ENCODE measurements around the gene LARGE1. TPM values are rescaled to one million over a fixed set of nuclear protein-coding genes. Genes with fewer than 3 reads are reported as not detected.

The LARGE1 gene
- total and polyA plus RNA-seq, 11 donors: 31.2 to 211 (median 129) TPM

- 36 to 50% (median 44%) methylated on average over 1 of the region's 1 CpG for WGBS, 4 donors
- intact Hi-C loops (cut with DNase I): no loop called here
- TF ChIP-seq, protein P1, sequence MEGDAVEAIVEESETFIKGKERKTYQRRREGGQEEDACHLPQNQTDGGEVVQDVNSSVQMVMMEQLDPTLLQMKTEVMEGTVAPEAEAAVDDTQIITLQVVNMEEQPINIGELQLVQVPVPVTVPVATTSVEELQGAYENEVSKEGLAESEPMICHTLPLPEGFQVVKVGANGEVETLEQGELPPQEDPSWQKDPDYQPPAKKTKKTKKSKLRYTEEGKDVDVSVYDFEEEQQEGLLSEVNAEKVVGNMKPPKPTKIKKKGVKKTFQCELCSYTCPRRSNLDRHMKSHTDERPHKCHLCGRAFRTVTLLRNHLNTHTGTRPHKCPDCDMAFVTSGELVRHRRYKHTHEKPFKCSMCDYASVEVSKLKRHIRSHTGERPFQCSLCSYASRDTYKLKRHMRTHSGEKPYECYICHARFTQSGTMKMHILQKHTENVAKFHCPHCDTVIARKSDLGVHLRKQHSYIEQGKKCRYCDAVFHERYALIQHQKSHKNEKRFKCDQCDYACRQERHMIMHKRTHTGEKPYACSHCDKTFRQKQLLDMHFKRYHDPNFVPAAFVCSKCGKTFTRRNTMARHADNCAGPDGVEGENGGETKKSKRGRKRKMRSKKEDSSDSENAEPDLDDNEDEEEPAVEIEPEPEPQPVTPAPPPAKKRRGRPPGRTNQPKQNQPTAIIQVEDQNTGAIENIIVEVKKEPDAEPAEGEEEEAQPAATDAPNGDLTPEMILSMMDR (IDR thresholded peaks at IDR 0.05): no peak
- no peak for TF ChIP-seq POLR2A (IDR thresholded peaks at IDR 0.05)
- peaks cover 0 to 22% (median 6%) of the 10 kb centered on the region in 12 donors for H3K4me1 ChIP-seq
- H3K27me3 ChIP-seq: no peaks in the 10 kb centered on the region
- DNase-seq (no peak), ATAC-seq (peak; percentile 68 to 72 (median 70))
- H3K4me3 ChIP-seq: no peak overlapping the region
- peaks cover 0 to 5% (median 0%) of the 10 kb centered on the region in 9 donors for H3K36me3 ChIP-seq
- H3K27ac ChIP-seq: peak overlapping the region in 9 of 12 donors; percentile 16 to 72 (median 61)
- no peaks in the 10 kb centered on the region for H3K9me3 ChIP-seq
Observed at GRCh38 chr22:33354928-33355327, 565.3 kb downstream of the LARGE1 start.

GRCh38 chr22:33353502-33353901 lies 566.8 kb downstream of the LARGE1 start:
- H3K27me3 ChIP-seq: no peaks in the 10 kb centered on the region
- ATAC-seq (peak in 1 of 4 donors; percentile 27), DNase-seq (no peak)
- H3K4me3 ChIP-seq: no peak overlapping the region
- TF ChIP-seq POLR2A (IDR thresholded peaks at IDR 0.05): no peak
- TF ChIP-seq, protein P1 (IDR thresholded peaks at IDR 0.05): no peak
- no peaks in the 10 kb centered on the region for H3K36me3 ChIP-seq
- peaks cover 0 to 22% (median 6%) of the 10 kb centered on the region in 12 donors for H3K4me1 ChIP-seq
- no peaks in the 10 kb centered on the region for H3K9me3 ChIP-seq
- intact Hi-C loops (cut with DNase I): no loop called here
- no peak overlapping the region for H3K27ac ChIP-seq
- 93 to 95% (median 94%) methylated on average over 4 of the region's 4 CpGs for whole genome bisulfite sequencing, 4 donors

GRCh38 chr22:33352768-33353167 lies 567.5 kb downstream of the LARGE1 start:
- ATAC-seq (no peak), DNase-seq (no peak)
- Histone ChIP-seq H3K36me3 (no peaks in the 10 kb centered on the region), H3K9me3 (no peaks in the 10 kb centered on the region), H3K27ac (no peak overlapping the region), H3K27me3 (no peaks in the 10 kb centered on the region), H3K4me1 (peaks cover 0 to 22% (median 6%) of the 10 kb centered on the region in 12 donors), H3K4me3 (no peak overlapping the region)
- 92 to 97% (median 94%) methylated on average over 1 of the region's 1 CpG for WGBS, 4 donors
- TF ChIP-seq, protein P1 (IDR thresholded peaks at IDR 0.05): no peak
- no peak for TF ChIP-seq POLR2A (IDR thresholded peaks at IDR 0.05)
- intact Hi-C loops (cut with DNase I): no loop called here

DNA sequence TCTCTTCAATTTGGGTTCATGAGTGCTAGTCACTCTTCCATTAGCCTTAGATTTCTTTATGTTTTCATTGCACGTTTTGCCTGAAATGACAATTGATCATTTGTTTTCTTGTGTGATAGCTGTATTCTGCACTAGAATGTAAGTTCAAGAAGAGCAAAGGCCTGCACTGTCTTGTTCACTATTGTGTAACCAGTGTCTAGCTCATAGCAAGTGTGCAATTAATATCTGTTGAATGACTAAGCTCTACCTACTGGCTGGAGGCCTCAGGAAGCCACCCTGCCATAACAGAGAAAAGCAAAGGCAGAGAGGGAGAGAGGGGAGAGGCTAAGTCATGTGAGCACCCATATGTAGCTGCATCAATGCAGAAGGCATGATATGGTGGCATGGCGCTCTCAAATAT lies 569.3 kb downstream of the LARGE1 start:
- H3K36me3 ChIP-seq: no peaks in the 10 kb centered on the region
- DNase-seq: no peak
- no peak overlapping the region for H3K27ac ChIP-seq
- H3K4me3 ChIP-seq: no peak overlapping the region
- peaks cover 0 to 22% (median 2%) of the 10 kb centered on the region in 12 donors for H3K4me1 ChIP-seq
- no peaks in the 10 kb centered on the region for H3K9me3 ChIP-seq
- TF ChIP-seq POLR2A (IDR thresholded peaks at IDR 0.05): no peak
- TF ChIP-seq, protein P1 (IDR thresholded peaks at IDR 0.05): no peak
- no peak for ATAC-seq
- WGBS, 4 donors: 92 to 98% (median 94%) methylated on average over 2 of the region's 2 CpGs
- no peaks in the 10 kb centered on the region for H3K27me3 ChIP-seq
- intact Hi-C loops (cut with DNase I): no loop called here
